Activated CD4-positive, alpha-beta T cell treated with anti-CD3 and anti-CD28 coated beads, Interleukin-10, Interleukin-2, amounts not matched to agents 100 ng/mL and 50 ng/mL, durations not matched to agents 16 hours and 8 hours (primary cell): ENCODE measurements around the gene CDC26.
A peak's percentile ranks its signal among the peaks of the same experiment; 100 is the strongest.
"Not testable (repeated sequence)": the region's sequence is repeated elsewhere in the genome, so short reads cannot be mapped to it uniquely, and the experiment has no call there.

Experiments used
- DNase-seq: peaks from one replicate; pipeline ENCODE4 v3.0.0-alpha.2; 2020

The CDC26 gene

DNA sequence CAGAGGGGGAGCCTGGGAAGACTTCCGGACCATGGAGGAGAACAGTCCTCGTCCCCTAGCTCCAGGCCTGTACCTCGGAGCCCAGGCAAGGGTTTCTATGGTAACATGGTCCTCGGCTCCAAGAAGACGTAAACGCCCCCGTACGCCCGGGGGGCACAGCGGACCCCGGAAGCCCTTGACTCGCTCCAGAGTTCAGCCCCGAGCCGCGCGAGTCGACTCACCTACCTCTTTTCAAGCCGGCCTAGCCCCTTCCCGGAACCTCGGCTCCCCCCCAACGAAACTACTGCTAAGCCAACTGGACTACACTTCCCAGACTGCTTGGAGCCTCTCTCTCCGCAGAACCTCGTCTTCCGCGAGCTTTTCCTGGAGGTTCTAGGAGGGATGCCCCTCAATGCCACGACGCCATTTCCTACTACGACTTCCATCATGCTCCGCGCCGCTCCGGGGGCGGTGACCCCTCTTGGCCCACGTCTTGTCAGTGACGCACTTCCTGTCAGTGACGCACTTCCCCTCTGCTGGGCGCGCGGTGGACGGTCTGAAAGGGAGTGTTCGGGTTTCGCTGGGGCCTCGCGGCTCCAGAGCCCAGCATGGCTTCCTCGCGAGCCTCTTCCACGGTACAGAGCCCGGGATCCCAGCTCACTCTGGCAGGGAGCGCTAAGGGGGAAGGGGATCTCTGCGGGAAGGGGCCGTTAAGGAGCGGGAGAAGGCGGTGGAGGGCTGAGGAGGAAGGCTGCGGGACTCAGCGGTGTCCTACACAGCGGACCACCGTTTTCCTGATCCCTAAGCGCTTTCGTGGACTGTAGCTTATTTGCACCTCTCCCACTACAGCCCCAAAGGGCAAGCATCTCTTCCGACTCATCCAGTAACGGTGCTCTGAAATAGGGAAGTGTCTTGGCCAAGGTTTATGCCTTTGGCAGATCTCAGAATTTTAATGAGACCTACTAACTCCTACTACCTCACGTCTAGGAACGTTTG, at the start of gene CDC26, which contains the start of gene PRPF4:
CDC26 (minus strand) TSS at position 416 of the 975 bp plus-strand sequence. CDS start 3,065 bp downstream, outside the sequence.
PRPF4 (plus strand) TSS at position 502 of the 975 bp plus-strand sequence; CDS start at position 588, 86 bp downstream.
- peak; percentile 98 for DNase-seq

DNA sequence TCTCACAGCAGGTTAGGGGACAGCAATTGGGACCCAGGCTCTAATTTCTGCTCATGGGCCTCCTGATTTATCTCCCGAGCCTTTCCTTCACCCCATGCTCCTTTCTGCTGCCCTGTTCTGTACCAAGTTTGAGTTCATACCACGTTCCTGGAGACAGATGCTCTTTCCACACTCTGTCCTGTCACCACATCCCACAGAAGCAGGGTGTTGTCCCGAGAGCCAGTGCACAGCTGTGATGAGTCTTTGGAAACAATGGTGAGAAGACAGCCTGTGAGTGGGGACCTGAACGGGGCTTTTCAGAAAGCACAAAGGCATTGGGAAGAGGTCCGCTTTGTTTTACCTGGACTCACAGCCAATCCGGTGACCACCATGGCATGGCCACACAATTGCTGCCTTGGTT, 47.3 kb upstream of the CDC26 start:
- DNase-seq = no peak

DNA sequence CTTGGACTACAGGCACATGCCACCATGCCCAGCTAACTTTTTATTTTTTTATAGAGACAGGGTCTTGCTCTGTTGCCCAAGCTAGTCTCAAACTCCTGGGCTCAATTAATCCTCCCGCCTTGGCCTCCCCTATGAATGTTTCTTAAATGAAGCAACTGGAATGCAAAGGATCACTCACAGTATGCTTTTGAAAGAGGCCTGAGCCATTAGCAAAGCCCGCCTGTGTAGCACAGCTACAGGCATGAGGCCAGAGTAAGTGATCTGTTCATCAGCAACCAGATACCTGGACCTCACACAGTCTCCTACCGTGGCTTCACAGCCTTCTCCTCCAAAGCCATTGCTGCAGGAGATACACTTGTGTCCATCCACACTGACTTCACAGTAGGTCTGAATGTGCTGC, 44.7 kb upstream of the CDC26 start:
- DNase-seq = no peak

DNA sequence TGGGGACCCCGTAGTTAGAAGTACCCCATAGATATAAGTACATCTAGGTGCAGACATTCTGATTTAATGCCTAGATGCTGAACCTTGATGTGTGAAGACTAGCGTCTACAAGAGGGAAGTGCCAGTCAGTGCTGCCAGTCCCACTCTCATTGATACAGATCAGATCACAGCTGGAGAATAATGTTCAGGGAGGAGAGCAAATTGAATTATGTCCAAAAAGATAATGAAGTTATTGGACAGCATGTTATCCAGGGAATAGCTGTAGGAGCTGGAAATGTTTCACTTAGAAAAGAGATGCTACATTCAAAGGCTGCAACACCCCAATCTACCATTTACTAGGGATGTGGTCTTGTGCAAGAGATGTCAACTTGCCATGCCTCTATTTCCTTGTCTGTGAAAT, 43.7 kb upstream of the CDC26 start:
- DNase-seq = no peak

DNA sequence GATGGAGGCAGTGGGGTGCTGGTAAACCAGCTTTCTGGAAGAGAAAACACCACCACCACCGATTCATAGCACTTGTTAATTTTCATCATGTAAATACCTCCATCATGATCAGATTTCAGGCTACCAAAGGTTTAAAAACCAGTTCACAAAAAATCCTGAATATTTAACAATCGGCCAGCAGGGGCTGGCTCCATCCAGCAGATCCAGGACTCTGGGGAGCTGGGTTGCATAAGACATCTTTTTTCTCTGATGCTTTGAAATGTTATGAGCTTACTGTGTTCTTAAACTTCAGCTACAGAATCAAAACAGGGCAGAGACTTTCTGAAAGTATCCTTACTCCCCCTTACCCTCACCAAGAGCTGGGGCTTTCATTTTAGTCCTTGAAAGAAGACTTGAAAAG, 42.4 kb upstream of the CDC26 start:
- DNase-seq = no peak

DNA sequence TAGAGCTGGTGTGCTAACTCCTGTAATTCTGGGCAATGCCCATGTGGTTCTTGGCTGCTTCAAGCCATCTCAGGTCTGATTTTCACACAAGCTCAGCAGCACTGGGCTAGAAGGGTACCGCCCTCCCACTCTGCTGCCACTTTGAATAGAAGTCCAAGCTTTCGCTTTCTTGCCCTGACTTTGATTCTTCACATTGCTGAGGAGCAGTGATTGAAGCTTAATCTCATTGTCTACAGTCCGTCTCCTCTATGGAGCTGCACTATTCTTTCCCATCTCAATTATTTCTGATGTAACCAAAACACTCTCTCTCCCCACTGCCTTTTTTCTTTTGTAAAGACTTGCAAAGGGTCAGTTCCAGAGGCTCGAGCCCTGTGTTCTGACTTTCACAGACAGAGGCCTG, 40.7 kb upstream of the CDC26 start:
- DNase-seq = no peak

DNA sequence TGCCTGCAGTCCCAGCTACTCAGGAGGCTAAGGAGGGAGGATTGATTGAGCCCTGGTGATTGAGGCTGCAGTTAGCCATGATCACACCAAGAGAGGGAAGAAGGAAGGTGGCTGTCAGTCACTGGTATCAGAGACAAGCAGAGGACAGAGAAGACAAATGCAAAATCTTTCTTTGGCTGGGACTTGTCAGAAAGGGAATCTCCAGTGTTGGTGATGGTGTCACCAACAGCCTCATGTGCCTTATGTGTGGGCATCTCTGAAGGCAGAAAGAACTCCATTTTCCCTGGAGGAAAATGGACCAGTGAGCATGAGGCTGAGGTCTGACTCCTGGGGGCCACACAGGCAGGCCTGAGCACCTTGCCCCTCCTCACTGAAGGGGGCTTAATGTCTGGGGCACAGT, 39.9 kb upstream of the CDC26 start:
- no peak for DNase-seq

DNA sequence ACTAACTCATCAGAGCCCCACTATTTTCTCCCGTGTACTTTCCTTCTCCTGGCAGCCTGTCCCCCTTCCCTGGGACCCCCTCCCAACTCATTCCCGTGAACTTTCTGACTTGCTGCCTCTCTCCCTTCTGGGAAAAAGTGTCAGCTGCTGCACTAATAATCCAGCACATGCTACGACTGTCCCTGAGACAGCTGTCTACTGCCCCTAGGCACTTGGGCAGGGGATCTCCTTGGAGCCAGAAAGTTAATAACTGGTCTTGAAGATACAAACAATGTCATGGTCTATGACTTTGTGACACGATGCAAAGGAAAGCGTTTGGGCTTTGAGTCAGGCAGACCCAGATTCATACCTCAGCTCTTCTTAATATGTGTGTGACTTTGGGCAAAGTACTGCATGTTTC, 37.9 kb upstream of the CDC26 start:
- DNase-seq = no peak

DNA sequence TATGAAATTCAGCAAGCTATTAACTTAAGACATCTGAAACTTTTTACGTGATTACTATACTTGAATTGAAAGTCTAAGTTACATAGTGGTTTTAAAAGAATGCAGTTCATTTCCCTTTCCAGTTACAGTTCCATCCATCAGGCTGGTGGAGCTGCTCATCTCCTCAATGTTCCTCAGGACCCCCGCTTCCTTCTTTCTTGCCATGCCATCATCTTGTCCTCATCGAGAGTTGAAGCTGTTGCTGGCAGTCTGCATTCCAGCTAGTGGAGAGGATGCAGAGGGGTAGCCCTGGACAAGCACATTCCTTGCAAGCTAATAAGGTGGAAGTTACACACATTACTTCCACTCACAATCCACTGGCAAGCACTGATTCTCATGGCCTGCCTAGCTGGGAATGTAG, 36.6 kb upstream of the CDC26 start:
- DNase-seq = no peak

DNA sequence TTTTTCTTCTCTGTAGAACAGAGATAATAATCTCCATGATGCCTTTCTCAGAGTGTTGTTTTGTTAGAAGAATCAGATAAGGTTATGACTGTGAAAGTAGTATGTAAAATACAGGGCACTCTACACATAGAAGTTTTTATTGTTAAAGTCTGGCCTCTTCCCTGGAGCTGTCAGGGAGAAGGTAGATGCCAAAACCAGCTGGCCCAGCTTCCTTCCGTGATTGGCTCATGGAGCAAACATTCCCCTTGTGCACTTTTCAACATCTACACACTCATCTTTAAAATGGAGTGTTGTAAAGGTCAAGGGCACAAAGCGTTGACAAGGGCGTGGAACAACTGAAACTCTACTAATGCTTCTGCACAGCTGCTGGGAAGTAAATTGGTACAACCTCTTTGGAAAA, 35.2 kb upstream of the CDC26 start:
- no peak for DNase-seq

DNA sequence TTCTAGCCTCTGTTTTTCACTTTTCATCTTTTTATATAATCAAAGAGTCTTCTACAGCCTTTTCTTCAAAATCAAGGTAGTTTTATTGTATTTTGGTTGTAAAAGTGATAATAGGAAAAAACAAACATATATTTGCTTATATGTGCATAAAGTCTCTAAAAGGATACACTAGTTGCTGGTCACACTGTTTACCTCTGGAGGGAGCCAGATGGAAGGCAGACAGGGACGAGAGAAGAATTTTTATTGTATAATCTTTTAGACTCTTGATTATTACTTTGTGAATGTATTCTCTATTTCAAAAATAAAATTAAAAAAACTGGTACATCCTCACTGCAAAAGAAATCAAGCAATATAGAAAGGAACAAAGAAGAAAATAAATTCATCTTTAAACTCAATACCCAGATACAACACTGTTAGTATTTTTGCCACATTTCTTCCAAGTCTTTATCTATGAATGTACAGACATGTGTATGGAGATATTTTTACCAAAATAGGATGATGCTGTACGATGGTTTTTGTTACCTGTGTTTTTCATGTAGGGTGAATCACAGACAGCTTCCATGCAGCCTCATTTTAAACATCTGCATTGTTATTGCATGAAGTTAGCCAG, 33.9 kb upstream of the CDC26 start:
- peak; percentile 54 for DNase-seq

DNA sequence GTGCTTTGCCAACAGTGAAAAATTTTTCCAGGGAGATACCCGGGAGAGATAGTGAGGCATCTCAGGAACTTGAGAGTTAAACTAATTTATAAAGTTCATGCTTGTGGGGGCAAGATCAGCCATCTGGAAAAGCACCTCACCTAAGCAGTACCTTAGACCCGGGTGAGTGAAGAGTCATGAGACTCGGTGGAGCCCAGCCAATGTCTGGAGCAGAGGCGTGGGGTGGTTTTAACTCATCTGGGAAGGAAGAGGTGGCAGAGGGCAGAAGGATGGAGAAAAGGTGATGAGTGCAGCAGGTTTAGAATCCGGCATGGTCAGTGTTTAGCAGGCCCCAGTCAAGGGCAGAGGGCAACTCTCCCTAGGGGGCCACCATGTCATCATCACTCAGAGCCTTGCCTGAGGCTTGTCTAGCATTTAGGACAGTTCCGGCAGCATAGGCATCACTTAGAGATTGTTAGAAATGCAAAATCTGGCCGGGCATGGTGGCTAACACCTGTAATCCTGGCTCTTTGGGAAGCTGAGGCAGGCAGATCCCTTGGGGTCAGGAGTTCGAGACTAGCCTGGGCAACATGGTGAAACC, 32.1 kb upstream of the CDC26 start:
- DNase-seq = no peak

DNA sequence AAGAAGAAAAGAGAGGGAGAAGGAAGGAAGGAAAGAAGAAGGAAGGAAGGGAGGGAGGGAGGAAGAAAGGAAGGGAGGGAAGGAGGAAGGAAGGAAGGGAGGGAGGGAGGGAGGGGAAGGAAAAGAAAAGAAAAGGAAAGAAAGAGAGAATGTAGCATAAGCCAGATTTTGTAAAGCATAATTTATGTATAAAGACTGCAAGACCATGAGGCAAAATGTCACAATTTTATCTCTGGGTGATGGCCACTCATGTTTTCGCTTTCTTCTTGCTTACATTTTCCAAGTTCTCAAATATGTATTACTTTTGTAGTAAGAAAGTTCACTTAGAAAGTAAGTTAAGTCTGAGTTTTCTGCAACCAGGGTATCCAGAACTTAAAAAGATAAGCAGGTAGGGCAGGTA, 31.2 kb upstream of the CDC26 start:
- no peak for DNase-seq

DNA sequence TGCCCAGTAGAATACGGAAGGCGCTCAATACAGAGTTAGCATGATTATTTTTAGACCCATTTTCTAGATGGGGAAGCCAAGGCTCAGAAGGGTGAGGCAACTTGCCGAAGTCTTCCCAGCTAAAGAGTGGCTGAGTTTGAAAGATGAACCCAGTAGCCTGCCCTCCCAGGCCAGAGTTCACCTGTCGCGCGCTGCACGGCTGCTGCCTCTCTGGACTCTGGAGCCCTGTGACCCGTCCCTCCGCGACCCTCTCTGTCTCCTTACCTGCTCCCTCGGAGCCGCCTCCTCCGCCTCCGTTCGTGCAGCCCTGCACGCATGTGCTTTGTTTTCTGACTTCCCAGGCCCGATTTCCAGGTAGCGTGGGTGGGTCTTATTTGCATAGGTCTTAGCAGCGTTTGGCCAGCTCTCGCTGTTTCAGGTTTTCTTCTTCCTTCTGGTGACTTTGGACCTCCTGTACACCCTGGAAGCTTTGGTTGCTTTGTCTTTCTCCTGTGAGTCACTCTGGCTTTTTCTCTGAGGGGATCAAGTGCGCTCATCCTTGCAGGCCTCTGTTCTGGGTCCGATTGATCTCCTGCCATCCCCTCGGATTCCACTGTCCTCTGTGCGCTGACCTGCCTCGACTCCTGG, 27.5 kb upstream of the CDC26 start, which contains the start of gene RNF183:
RNF183 (minus strand) TSS at position 585 of the 627 bp plus-strand sequence. CDS start 5,192 bp downstream, outside the sequence.
- no peak for DNase-seq

DNA sequence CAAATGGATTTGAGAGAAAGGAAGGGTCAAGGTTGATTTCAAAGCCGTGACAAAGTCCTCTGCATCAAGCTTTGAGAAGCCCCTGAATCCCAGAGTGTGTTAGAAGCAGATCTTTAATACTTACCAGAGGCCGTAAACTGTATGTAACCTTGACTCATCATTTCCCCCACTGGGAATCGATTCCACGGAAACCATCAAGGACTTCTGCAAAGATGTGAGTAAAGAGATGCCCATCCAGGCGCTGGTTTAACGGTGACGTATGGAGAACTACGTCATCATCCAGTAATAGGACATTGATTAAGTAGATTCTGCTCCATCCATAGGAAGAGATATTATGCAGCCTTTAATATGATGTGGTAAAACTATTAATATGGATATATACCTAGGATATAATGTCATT, 26.2 kb upstream of the CDC26 start:
- DNase-seq = no peak

DNA sequence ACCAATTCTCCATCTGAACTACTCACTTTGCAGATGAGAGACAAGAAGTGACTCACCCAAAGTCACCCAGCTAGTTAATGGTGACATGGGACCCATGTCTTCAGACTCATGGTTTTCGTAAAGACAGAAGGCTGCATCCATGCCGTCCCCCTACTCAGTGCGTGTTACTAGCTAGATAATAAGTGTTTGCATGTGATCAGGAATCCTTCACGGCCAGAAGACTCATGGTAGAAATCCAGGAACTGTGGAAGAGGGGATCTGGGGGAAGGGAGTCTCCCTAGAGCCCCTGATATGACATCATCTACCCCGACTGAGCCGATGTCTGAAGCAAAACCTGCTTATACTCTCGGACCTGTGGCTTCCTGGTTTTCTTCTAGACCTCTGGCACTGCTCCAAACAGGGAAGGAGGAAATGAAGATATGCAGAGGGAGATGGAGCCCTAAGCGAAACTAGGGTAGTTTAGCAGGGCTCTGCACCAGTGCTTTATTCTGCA, 24.5 kb upstream of the CDC26 start:
- DNase-seq = no peak

DNA sequence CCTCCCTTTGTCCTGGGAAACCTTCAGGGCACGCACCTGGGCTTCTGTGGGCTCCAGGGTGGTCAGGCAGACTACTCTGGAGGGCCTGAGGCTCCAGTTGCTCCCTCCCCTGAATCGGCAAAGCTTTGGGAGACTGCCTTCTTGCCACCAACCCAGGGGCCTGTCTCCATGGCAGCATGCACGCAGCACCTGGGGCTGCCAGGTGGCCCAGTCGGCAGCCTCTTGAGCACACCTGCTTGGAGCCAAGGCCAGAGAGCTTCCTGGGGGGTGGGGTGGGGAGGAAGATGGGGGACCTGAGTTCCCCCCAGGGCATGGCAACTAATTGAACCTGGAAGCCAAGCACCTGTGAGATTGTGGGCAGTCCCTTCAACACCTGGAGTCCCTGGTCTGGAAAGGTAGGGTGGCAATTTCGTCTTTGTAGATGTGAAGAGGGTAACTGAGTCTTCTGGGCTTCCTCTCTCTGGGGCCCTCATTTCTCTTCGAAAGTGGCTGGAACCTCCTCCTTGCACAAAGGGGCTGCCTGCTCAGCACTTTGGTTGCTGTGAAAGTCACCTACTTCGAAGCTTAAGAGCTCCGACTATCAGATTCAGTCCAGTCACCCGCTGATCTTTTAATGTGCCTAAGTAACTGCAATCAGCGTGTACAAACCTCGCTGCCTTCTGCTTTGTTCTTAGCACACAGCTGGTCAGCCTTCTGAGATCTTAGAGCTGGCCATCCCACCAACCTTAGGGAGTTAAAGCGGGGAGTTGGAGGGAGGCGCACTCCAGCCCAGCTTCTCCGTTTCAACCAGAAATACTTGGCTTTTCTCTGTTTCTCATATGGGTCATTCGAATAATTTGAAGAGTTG, 23.8 kb upstream of the CDC26 start:
- no peak for DNase-seq

DNA sequence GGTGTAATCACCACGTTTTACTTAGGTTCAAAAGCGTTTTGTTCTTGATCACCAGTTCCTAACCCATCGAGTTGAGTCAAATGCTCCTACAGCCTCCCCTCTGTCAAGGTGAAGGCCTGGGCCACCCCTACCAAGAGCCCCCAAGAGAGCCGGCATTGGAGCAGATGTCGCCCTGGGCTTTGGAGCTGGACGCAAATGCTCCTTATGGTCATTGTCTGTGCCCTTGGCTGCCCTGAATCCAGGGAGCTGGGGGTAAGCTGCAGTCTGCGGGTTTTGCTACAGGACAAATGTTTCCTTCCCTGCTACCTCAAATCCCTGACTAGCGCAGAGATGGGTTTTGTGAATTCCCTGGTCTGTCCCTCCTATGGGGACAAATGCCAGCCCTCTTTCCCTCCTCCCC, 22.9 kb upstream of the CDC26 start:
- no peak for DNase-seq

DNA sequence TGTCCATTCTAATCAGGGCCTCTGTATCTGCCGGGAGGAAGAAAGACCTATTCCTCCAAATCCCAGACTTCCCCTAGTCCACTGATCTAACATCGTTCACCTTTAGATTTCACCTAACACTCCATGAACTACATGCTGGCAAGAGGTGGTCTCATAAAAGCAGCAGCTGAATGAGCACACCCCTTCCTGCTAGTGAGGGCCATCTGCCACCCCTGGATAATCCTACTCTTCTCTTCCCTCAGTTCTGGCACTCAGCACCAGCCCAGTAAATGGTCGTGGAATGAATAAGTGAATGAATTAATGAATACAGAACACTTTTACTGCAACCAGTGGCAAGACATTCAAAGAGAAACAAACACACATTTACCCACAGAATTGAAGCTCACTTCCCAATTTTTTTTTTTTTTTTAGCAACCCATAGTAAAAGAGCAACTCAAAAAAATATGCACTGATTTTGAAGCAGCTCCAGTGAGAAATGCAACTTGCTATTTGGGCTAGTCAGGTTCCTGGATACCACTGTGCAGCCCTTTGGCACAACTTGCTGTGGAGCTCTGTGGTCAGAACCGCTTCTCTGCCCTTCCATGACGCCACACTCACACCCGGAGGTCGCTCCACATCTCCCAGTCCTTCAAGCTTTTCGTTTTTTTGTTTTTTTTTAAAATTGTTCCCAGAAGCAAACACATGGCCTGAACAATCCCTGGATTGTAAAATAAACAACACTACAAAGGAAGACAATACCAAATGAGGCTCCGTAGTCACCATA, 21.6 kb upstream of the CDC26 start:
- no peak for DNase-seq

DNA sequence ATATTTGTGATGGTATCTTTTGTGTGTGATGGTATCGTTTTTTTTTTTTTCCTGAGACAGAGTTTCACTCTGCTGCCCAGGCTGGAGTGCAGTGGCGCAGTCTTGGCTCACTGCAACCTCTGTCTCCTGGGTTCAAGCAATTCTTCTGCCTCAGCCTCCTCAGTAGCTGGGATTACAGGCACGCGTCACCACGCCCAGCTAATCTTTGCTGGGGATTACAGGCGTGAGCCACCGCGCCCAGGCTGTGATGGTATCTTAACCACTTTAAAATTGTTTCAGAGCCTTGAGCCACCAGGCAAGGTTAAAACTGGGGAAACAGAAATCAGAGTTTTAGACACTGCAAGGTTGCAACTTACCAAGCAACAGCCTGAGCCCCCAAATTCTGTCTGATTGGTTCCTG, 20.9 kb upstream of the CDC26 start:
- DNase-seq = not testable (repeated sequence)

DNA sequence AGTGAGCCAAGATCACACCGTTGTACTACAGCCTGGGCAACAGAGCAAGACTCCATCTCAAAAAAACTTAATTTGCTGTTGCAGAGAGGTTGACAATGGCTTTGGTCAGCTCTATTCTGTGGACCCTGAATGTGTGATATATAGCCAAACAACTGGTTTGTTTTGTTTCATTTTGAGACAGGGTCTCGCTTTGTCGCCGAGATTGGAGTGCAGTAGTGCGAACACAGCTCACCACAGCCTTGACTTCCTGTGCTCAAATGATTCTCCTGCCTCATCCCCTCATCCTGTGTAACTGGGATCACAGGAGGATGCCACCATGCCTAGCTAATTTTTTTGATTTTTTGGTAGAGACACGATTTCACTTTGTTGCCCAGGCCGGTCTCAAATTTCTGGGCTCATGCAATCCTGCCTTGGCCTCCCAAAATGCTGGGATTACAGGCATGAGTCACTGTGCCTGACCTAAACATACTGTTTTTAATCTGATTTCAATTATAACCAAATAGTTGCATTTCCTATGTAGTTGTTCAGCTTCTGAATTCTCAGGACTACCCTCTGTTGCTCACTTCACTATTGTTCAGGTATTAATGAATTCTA, 18.0 kb upstream of the CDC26 start:
- peak; percentile 33 for DNase-seq
